ENCODE data around the gene MEGF10. TPM values are rescaled to one million over a fixed set of nuclear protein-coding genes. Genes with fewer than 3 reads are reported as not detected.

The MEGF10 gene
- total and polyA plus RNA-seq, 7 donors: under 0.01 to 3.6 (median 1.7) TPM; not detected in 1

- DNase-seq: no peak
- Histone ChIP-seq H3K4me1 (no peaks in the 10 kb centered on the region), H3K27me3 (no peaks in the 10 kb centered on the region), H3K4me3 (no peak overlapping the region), H3K27ac (no peak overlapping the region), H3K36me3 (no peaks in the 10 kb centered on the region), H3K9me3 (no peaks in the 10 kb centered on the region)
- intact Hi-C loops (cut with DNase I): no loop called here
- 36 to 69% methylated on average over 1 of the region's 1 CpG for WGBS, 2 donors
- no peak for TF ChIP-seq POLR2A (IDR thresholded peaks at IDR 0.05)
These were observed 31.8 kb downstream of the MEGF10 start for GRCh38 chr5:127322403-127322802.

- Histone ChIP-seq H3K4me3 (no peak overlapping the region), H3K27ac (no peak overlapping the region), H3K4me1 (no peaks in the 10 kb centered on the region), H3K9me3 (no peaks in the 10 kb centered on the region), H3K36me3 (no peaks in the 10 kb centered on the region), H3K27me3 (no peaks in the 10 kb centered on the region)
- intact Hi-C loops (cut with DNase I): no loop called here
- 77 to 86% methylated on average over 3 of the region's 3 CpGs for WGBS, 2 donors
- DNase-seq: no peak
- TF ChIP-seq POLR2AphosphoS5 (IDR thresholded peaks at IDR 0.05): no peak
- no peak for TF ChIP-seq POLR2A (IDR thresholded peaks at IDR 0.05)
- no peak for TF ChIP-seq EP300 (IDR thresholded peaks at IDR 0.05)
- TF ChIP-seq CTCF (IDR thresholded peaks at IDR 0.05): no peak
These were observed 34.2 kb downstream of the MEGF10 start for GRCh38 chr5:127324756-127325155.

GRCh38 chr5:127326431-127326830, 35.8 kb downstream of the MEGF10 start:
- Histone ChIP-seq H3K27ac (no peak overlapping the region), H3K4me1 (no peaks in the 10 kb centered on the region), H3K27me3 (no peaks in the 10 kb centered on the region), H3K9me3 (no peaks in the 10 kb centered on the region), H3K36me3 (no peaks in the 10 kb centered on the region), H3K4me3 (no peak overlapping the region)
- DNase-seq: no peak
- intact Hi-C loops (cut with DNase I): no loop called here
- TF ChIP-seq EP300 (IDR thresholded peaks at IDR 0.05): no peak
- TF ChIP-seq POLR2AphosphoS5 (IDR thresholded peaks at IDR 0.05): no peak
- no peak for TF ChIP-seq CTCF (IDR thresholded peaks at IDR 0.05)
- TF ChIP-seq POLR2A (IDR thresholded peaks at IDR 0.05): no peak
- WGBS, 2 donors: 84 to 89% methylated on average over 4 of the region's 4 CpGs

- no peaks in the 10 kb centered on the region for H3K9me3 ChIP-seq
- no peaks in the 10 kb centered on the region for H3K4me1 ChIP-seq
- WGBS, 2 donors: 59 to 68% methylated on average over 1 of the region's 1 CpG
- TF ChIP-seq POLR2AphosphoS5 (IDR thresholded peaks at IDR 0.05) (no peak), EP300 (IDR thresholded peaks at IDR 0.05) (no peak), POLR2A (IDR thresholded peaks at IDR 0.05) (no peak), CTCF (IDR thresholded peaks at IDR 0.05) (no peak)
- H3K4me3 ChIP-seq: no peak overlapping the region
- no peak overlapping the region for H3K27ac ChIP-seq
- intact Hi-C loops (cut with DNase I): no loop called here
- DNase-seq: no peak
- no peaks in the 10 kb centered on the region for H3K36me3 ChIP-seq
- no peaks in the 10 kb centered on the region for H3K27me3 ChIP-seq
These were observed 36.6 kb downstream of the MEGF10 start for GRCh38 chr5:127326976-127327755.

GRCh38 chr5:127330116-127330515, 39.5 kb downstream of the MEGF10 start:
- intact Hi-C loops (cut with DNase I): no loop called here
- Histone ChIP-seq H3K27ac (no peak overlapping the region), H3K9me3 (no peaks in the 10 kb centered on the region), H3K4me1 (no peaks in the 10 kb centered on the region), H3K4me3 (no peak overlapping the region), H3K27me3 (no peaks in the 10 kb centered on the region), H3K36me3 (no peaks in the 10 kb centered on the region)
- DNase-seq: no peak
- TF ChIP-seq POLR2A (IDR thresholded peaks at IDR 0.05) (no peak), CTCF (IDR thresholded peaks at IDR 0.05) (no peak), POLR2AphosphoS5 (IDR thresholded peaks at IDR 0.05) (no peak), EP300 (IDR thresholded peaks at IDR 0.05) (no peak)
- 93% methylated on average over 3 of the region's 3 CpGs for WGBS, 2 donors

Data from sigmoid colon (tissue), 7 donors.